Measurements from ENCODE around the gene C2orf72. TPM values are rescaled to one million over a fixed set of nuclear protein-coding genes. Genes with fewer than 3 reads are reported as not detected.
A peak's percentile ranks its signal among the peaks of the same experiment; 100 is the strongest.

C2orf72 gene
- total and polyA plus RNA-seq, 2 experiments from 2014 or later = 5.3 to 5.4 TPM

- DNase-seq (ENCODE audit: low read depth in 1 of 2, low spot score in 1 of 2) = no peak
- TF ChIP-seq CTCF (IDR thresholded peaks at IDR 0.05; ENCODE audit: low read depth, low read length) = no peak
- Histone ChIP-seq H3K36me3 (no peaks in the 10 kb centered on the region), H3K4me3 (no peak overlapping the region), H3K4me1 (ENCODE audit: low read depth) (no peaks in the 10 kb centered on the region), H3K27me3 (no peaks in the 10 kb centered on the region), H3K9me3 (ENCODE audit: low read depth) (no peaks in the 10 kb centered on the region), H3K27ac (no peak overlapping the region)
These were observed 9.6 kb downstream of the C2orf72 start for GRCh38 chr2:231046916-231047273.

DNA sequence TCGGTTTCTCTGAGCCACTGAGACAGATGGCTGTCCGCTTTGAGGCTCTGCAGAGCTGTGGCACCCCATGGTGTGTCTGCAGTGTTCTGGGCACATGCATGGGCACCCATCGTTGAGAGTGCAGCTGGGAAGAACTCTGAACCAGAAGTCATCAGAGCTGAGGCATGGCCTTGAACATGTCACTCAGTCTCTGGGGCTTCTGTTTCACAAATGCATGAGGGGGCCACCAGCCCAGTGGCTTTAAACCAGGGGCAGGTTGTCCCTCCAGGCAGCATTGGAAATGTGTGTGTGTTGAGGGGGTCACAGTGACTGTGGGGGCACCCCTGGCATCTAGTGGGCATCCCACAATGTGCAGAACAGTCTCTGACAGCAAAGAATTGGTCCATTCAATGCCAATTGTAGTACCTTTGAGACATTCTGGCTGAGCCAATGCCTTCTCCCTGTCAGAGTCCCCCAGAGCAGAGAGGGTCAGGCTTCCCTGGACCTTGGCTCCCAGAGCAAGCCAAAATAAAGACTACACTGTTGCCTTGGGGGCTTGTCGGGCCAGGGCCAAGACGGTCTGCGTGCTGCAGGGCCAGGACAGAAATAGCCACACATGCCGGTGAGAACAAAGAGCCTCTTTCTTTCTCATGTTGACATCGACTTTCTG is 10.1 kb downstream of the C2orf72 start:
- Histone ChIP-seq H3K4me3 (no peak overlapping the region), H3K27ac (no peak overlapping the region), H3K4me1 (ENCODE audit: low read depth) (no peaks in the 10 kb centered on the region), H3K9me3 (ENCODE audit: low read depth) (no peaks in the 10 kb centered on the region), H3K27me3 (no peaks in the 10 kb centered on the region), H3K36me3 (no peaks in the 10 kb centered on the region)
- no peak for TF ChIP-seq CTCF (IDR thresholded peaks at IDR 0.05; ENCODE audit: low read depth, low read length)
- DNase-seq (ENCODE audit: low read depth in 1 of 2, low spot score in 1 of 2) = peak in 1 of 2 donors; percentile 23

DNA sequence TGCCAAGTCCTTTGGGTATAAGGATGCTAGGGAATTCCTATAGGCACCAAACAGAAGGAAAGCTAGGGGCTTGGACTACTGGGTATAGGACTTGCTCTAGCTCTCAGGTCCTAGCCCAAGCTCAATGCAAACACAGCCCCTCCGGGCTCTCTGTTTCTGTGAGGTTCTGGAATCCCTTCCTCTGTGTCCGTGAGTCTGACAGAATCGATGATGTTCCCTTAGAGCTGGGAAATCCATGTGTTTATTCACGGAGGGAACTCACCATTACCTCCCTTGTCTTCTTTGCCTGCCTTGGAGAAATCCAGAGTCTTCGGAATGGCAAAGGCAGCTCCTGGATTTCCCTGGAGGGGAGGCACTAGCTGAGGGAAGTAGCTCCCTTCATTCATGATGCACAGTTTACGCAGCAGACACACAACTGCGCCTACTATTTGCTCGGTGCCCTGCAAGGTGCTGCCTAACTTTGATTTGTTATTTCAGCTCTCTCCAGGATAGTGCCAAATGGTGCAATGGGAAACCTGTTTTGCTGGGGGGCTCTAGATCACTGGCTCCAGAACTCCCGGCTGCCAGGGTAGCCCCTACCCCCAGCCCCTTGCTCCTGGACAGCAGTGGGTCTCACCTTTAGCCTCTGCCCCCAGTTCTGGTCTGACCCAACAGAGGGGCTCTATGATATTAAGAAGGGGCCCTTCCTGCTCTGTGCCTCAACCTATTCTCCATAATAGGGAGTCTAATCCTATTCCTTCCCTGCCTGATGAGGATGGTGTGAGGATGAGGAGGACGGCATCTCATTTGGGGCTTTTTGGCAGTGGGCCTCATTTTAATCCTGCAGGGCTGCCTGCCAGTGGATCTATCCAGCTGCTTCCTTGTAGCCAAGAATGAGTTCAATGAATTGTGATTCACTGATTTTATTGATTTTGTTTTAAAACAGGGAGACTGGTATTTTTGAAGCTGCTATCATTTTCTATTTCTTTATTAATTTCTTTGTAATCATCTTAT is 10.9 kb downstream of the C2orf72 start:
- Histone ChIP-seq H3K27me3 (no peaks in the 10 kb centered on the region), H3K9me3 (ENCODE audit: low read depth) (no peaks in the 10 kb centered on the region), H3K4me1 (ENCODE audit: low read depth) (no peaks in the 10 kb centered on the region), H3K36me3 (no peaks in the 10 kb centered on the region), H3K27ac (no peak overlapping the region), H3K4me3 (no peak overlapping the region)
- no peak for TF ChIP-seq CTCF (IDR thresholded peaks at IDR 0.05; ENCODE audit: low read depth, low read length)
- no peak for DNase-seq (ENCODE audit: low read depth in 1 of 2, low spot score in 1 of 2)

GRCh38 chr2:231049286-231050017 is 12.1 kb downstream of the C2orf72 start:
- H3K4me1 ChIP-seq (ENCODE audit: low read depth) = no peaks in the 10 kb centered on the region
- no peaks in the 10 kb centered on the region for H3K27me3 ChIP-seq
- no peak for DNase-seq (ENCODE audit: low read depth in 1 of 2, low spot score in 1 of 2)
- no peak overlapping the region for H3K4me3 ChIP-seq
- no peak overlapping the region for H3K27ac ChIP-seq
- H3K9me3 ChIP-seq (ENCODE audit: low read depth) = no peaks in the 10 kb centered on the region
- TF ChIP-seq CTCF (IDR thresholded peaks at IDR 0.05; ENCODE audit: low read depth, low read length) = no peak
- H3K36me3 ChIP-seq = no peaks in the 10 kb centered on the region

DNA sequence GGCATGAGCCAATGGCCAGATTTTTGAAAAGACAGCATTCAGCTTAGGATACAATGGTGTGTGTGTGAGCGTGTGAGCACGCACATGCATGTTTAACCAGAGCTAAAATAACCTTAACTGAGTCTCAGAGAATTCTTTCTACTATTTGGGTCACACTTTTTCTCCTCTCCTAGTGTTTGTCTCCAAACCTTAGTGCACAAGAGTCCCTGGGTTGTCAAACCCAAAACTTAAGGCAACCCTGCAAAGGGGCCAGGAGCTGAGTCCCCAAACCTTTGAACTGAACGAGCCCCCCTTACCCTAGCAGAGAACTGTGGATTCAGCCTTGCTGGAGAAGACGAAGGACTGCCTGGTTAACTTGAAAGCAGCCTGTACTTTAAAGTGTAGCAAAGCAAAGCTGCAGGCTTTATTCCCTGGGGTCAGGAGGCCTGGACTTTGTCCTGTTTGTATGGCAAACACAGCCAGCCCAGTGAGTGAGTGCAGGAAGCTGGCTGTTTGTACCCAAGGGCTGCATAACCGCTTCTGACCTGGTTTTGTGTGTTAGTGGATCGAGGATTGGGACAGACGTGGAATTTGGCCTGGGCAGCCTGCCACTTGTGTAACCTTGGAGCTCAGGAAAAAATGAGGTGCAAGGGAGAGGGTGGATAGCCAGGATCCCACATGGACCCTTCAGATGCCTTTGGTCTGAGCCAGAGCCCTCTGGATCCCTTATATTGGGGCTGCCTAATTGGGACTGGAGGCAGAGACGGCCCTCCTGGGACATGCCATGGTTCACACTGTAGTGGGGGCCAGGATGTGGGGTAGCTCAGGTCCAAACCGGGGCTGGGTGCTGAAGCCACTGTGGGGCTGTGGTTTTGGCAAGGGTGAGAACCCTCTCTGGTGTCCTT is 12.9 kb downstream of the C2orf72 start:
- no peak for TF ChIP-seq CTCF (IDR thresholded peaks at IDR 0.05; ENCODE audit: low read depth, low read length)
- H3K27ac ChIP-seq = no peak overlapping the region
- no peaks in the 10 kb centered on the region for H3K9me3 ChIP-seq (ENCODE audit: low read depth)
- no peaks in the 10 kb centered on the region for H3K4me1 ChIP-seq (ENCODE audit: low read depth)
- no peaks in the 10 kb centered on the region for H3K36me3 ChIP-seq
- peak; percentile 9 to 23 for DNase-seq (ENCODE audit: low read depth in 1 of 2, low spot score in 1 of 2)
- H3K27me3 ChIP-seq = no peaks in the 10 kb centered on the region
- H3K4me3 ChIP-seq = no peak overlapping the region

All from cardiac muscle cell (in vitro differentiated cells and primary cell).